GOT3 (cell line): ENCODE measurements around the gene COL27A1.
A peak's percentile ranks its signal among the peaks of the same experiment; 100 is the strongest.

Experiments used
- DNase-seq: peaks from one replicate; lab custom pipeline; 2025; ENCODE audit warnings: mixed read lengths; lab: John Stamatoyannopoulos, UW

Gene COL27A1

DNA sequence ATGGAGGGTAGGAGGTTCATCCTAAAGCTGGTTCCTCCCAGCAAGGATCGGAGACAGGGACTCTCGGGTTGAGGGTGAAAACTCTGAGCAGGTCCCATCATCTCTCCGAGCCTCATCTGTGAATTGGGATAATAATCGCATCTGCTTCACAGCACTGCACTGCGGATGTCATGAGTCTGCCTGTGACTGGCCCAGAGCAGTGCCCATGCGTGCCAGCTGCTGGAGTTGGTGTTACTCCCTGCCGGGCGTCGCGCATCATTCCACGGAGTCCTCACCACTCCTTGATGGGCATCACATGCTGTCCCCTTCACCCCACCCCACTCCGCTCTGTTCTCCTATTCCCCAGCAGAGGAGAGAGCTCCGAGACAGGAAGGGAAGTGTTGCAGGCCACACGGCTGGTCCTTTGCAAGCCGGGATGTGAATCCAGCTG, 132.4 kb downstream of the COL27A1 start:
- DNase-seq = no peak

DNA sequence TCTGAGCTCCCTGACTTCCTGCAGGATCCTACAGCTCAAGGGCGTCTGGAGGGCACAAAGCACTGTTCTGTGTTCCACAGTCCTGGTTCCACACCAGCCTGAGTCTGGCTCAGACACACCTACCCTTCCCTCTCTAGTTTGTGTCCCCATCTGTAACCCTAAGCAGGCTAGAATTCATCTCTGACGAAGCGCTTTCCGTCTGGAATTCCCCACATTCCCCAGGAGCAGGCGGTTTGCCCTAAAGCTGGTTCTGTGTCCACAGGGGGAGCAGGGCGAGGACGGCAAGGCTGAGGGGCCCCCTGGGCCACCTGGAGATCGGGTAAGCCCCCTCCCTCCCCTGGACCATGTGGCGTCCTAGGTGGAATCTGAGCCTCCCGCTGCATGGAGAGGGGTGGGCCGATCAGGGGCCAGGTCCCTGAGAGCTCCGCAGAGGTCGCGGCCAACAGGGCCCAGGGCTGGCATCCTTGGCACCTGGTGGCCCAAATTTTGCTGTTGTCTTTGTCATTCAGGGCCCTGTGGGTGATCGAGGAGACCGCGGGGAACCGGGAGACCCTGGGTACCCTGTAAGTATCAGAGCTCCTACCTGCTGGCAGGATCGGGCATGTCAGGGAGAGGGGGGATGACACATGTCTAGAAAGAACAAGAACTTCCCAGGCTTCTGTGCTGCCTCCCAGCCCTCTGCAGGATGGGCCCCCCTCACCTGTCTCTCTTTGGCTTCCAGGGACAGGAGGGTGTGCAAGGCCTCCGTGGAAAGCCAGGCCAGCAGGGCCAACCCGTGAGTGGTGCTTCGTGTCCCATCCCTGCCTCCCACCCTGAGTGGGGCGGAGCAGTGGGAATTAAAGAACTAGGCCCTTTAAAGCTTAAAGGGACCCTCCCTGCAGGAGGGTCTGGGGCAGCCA, 133.1 kb downstream of the COL27A1 start:
- no peak for DNase-seq

DNA sequence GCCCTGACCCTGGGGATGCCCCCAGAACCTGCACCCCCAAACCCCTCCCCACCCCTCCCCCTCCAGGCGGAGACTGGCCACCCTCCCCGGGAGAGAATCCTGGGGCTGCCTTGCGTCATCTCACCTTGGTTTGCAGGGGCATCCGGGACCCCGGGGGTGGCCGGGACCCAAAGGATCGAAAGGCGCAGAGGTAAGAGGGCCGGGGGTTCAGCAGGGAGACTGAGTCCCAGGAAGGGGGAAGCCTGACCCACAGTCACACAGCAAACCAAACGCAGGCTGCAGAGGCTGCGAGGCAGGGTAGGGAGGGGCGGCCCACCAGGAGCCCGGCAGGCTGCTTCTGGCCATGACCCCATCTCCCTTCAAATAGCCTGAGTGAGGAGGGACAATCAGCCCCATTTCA, 133.8 kb downstream of the COL27A1 start:
- no peak for DNase-seq

DNA sequence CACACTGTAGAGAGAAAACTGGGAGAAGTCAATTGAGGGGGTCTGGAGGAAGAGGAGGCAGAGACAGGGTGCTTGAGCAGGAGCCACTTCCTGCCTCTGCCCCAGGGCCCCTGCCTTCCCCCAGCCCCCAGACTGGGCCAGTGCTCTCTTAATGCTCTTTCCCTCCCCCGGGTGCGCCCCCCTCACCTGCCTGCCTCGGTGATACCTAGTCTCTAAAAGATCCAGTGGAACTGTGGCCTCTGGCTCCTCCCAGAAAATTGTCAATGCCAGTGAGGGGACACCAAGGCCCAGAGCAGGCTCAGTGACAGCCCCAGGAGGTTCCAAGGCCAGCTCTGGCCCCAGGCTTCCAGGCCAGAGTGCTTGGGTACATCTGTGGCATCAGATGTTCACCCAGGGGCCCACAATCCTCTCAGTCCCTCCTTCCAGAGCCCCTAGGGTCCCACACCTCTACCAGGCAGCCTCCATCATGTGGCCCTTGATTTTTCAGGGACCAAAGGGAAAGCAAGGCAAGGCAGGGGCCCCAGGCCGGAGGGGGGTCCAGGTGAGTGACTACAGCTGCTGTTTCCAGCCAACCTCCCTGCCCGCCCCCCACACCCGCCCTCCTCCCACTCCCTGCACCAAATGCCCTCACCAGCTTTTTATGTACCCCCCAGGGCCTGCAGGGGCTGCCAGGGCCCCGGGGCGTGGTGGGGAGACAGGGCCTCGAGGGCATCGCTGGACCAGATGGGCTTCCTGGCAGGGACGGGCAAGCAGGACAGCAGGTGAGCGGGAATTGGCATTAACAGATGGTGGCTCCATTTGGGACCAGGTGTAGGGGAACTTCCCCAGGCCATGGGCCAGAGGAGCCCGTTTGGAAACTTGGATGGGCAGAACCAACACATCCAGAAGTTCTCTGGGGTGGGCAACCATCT, 134.5 kb downstream of the COL27A1 start:
- no peak for DNase-seq

DNA sequence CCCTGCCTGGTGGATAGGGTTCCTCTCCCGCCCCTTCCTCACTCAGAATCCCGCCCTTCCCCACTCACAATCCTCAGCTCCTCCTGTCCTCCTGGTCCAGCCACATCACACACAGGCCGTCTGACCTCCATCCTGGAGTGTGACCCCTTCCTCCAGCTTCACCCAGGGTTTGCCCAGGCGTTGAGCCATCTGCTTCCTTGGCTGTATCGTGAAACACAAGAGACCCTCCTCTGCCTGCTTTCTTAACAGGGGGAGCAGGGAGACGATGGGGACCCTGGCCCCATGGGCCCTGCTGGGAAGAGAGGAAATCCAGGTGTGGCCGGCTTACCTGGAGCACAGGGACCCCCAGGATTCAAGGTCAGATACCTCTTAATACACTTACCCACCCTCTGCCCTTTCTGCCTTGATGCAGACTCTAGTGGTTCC, 135.2 kb downstream of the COL27A1 start:
- DNase-seq = no peak

DNA sequence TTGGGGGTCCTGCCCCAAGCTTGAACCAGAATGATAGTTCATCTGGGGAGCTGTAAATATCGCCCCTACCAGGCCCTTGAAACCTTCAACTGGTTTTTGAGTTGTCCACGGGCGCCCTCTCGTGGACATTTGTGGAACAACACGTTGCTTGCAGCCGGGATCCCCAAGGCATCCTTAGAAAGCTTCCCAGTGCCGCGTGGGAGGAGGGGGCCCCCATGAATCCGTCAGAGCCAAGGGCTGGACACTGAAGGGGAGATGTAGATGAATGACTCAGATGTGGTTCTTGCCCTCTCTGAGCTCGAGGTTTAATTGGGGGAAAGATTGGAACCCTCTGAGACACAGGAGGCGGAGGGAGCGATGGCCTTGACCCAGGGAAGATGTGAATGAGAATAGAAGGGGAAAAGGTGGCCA, 135.7 kb downstream of the COL27A1 start:
- DNase-seq = peak; percentile 2

DNA sequence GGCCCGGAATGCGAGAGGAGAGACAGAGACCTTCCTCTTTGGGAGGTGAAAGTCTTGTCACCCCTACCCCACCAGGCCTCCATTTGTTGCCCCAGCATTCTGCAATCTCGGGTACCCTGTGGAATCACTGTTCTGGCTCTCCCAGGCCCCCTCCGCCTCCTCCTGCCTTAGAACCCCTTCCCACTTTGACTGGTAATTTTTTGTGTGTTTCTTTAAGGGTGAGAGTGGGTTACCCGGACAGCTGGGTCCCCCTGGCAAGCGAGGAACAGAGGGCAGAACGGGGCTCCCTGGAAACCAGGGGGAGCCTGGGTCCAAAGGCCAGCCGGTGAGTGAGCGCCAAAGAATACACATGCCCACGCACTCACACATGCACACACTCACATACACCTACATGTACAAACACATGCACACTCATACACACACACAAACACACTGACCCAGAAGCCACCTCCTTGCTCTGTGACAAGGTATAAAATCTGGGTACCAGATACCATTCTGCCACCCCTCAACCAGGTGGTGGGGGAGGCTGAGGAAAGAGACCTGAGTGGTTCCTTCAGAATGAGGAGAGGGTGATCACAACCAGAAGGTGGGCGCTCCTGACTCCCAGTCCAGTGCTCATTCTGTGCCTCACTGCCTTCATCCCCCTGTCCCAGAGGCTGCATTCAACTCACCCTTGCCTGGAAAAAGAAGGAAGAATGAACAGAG, 136.7 kb downstream of the COL27A1 start:
- no peak for DNase-seq

DNA sequence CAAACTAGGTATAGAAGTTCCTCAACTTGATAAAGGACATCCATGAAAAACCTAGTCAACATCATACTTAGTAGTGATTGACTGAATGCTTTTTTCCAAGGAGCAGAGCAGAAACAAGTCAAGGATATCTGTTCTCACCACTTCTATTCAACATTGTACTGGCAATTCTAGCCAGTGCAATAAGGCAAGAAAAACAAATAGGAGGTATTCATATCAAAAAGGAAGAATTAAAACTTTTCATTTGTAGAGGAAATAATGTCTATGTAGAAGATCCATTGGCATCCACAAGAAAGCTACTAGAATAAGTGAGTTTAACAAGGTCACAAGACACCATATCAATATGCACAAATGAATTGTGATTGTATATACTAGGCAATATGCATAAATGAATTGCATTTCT, 139.3 kb downstream of the COL27A1 start:
- DNase-seq = no peak

DNA sequence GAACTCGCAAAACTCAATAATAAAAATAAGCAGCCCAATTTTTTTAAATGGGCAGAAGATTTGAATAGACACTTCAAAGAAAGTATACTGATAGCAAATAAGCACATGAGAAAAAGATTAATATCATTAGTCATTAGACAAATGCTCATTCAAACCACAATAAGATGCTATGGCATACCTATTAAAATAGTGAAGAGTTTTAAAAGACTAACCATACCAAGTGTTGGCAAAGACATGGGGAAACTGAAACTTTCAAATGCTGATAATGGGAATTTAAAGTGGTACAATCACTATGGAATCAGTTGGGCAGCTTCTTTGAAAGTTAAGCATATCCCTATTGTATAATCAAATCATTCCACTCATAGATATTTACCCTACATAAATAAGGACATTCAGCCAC, 141.0 kb downstream of the COL27A1 start:
- DNase-seq = no peak

DNA sequence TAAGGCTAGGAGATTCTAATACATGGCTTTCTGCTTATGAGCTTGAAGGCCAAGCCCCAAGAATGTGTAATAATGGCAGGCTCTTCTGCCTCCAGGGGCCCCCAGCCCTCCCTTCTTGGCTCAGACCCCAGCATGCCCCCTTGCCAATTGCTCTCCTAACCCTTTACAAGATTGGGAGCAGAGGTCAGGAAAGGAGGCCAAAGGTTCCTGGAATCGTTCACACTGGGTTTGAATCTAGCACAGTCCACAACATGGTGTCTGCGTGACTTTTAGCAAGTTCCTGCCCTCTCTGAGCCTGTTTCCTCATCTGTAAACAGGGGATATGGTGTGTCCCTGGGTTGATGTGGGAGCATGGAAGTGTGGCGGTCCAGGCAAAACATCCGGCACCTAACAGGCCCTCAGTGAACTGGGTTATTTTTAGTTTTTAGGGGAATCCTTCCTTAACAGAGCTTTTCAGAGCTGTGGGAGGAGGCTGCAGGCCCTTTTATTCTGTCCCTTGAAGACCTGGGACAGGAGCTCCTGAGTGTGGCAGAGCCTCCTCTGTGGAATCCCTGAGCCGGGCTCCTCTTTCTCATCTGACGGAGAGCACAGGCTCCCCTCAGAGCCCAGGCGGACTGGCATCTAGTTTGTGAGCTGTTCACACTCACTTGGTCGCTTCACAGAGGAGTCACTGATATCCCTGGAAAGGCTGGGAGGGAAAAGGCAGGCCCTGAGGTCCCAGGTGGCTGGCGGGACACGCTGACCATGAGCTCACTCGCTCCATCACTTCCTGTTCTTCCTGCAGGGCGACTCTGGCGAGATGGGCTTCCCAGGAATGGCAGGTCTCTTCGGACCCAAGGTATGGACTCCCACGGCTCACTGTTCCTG, 144.2 kb downstream of the COL27A1 start:
- no peak for DNase-seq

DNA sequence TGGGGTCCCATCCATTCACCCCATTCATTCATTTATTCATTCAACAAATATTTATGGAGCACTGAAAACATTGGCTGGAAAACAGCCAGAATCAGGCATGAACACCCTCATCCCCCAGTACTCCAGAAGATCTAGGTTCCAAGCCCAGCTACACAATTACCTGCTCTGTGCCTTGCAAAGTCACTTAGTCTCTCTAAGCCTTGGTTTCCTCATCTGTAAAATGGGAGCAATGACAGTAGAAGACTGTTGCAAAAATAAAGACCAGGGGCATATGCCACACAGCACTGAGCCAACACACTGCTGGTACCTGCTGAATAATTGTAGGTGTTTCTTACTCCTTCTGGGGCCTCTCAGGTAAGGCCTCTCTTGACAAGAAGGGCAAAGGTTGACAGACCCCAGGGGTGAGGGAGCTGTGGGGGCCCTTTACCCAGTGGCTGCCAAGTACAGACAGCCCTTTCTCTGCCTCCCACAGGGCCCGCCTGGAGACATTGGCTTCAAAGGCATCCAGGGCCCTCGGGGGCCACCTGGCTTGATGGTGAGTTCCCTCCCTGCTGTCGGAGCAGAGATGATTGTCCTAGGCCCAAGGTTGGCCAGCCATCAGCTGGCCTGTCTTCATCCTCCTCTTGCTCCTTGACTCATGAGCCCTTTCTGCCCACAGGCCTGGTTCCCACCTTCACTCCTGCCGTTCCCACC, 145.0 kb downstream of the COL27A1 start:
- no peak for DNase-seq

DNA sequence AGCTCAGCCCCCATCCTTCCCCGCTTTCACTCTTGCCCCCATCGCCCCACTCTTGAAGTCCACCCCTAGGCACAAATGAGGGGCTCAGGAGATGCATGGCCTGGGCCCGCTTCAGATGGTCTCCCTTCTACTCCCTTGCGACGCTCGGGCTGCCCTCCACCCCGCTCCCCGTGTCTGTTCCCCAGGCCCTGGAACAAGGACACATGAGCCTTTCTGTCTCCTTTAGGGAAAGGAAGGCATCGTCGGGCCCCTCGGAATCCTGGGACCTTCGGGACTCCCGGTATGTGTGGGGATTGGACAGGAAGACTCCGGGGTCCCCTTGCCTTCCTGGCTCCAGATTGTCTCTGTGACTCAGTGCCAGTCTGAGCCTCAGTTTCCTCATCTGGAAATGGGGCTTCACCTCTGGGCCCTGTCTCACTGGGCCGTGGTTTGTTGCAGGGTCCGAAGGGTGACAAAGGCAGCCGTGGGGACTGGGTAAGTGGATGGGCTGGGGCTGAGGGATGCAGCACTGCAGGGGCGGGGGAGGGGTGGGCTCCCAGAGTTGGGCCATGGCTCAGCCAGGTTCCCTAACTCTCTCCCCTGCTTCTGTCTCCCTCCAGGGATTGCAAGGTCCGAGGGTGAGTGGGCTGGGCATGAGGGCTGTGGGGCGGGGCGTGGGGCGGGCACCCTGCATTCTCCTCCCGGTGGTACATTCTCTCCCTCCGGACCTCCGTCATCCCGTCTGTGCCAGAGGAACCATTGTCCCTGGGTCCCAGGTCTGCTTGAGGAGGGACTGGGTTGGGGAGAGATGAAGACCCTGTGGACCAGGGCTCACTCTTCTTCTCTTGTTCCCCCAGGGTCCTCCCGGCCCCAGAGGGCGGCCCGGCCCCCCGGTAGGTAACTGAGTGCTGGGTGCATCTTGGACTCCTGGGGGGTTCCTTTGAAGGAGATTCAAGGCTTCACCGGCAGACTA, 145.8 kb downstream of the COL27A1 start:
- no peak for DNase-seq

DNA sequence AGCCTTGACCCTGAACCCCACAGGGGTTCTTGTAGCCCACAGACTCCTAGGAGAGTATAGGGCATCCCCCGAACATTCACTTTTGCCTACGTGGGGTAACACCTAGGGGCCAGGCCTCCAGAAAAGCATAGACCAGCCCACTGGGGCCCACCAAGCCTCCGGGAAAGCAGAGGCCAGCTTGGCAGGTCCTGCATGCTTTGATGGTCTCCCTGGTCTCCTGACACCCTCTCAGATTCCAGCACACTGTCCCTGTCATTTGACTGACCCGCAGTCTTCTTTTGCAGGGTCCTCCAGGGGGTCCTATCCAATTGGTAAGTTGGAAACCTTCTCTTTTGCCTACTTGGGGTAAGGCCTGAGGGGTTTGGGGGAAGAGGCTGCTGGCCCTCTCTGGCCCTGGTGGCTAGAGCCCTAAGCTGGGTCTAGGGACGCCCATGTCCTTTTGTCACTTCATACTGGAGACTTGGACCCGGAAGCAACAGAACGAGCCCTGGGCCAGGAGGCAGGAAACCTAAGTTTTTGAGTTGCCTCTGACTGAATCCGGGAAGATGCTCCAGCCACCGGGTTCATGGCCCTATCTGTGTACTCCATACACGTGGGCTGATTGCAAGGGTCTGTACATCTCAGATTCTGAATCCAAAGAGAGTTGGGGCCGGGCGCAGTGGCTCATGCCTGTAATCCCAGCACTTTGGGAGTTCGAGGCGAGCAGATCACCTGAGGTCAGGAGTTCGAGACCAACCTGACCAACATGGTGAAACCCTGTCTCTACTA, 146.6 kb downstream of the COL27A1 start:
- no peak for DNase-seq

DNA sequence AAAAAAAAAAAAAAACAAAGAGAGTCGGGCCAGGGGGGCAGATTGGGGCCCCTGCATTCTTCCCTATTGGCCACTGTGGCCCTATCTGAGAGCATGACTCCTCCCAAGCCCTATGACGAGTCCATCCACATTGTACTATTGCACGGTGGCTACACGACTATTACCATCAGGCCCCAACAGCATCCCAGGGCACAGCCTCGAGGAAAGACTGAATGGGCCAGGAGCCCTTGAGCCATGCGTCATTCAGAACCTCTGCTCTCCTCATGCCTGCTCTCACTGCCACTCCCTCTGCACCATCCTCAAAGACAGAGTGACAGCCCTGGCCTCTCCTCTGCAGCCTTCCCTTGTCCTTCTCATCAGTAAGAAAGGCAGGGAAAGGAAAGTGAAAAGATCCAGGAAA, 147.4 kb downstream of the COL27A1 start:
- DNase-seq = no peak

DNA sequence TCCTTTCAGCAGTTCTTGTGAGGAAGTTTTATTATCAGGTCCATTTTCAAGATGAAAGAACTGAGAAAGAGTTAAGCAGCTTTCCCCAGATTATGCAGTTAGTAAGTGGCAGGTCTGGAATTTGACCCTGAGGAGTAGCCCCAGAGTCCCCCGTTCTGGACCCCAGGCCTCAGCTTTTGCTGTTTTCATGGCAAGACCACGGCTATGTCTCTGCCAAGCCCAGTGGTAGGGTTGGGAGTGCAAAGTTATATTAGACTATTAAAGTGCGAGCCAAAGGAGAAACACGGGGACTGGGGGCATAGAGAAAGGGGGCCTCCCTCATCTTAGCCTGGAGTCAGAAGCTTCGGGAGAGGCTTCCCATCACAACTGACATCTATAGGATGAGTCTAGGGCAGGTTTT, 148.2 kb downstream of the COL27A1 start:
- DNase-seq = no peak

DNA sequence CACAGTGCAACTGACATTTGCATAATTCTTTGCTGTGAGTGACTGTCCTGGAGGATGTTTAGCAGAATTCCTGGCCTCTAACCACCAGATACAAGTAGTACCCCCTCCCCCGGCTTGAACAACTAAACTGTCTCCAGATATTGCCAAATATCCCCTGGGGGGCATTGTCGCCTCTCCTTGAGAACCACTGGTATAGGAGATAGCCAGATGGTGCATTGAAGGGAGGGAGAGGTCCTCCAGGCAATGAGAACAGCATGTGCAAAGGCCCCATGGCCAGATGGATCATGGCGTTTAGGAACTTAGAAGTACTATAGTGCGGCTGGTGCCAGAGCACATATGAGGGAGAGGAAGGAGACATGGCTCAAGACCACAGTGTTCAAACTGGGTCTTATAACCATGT, 148.6 kb downstream of the COL27A1 start:
- no peak for DNase-seq

DNA sequence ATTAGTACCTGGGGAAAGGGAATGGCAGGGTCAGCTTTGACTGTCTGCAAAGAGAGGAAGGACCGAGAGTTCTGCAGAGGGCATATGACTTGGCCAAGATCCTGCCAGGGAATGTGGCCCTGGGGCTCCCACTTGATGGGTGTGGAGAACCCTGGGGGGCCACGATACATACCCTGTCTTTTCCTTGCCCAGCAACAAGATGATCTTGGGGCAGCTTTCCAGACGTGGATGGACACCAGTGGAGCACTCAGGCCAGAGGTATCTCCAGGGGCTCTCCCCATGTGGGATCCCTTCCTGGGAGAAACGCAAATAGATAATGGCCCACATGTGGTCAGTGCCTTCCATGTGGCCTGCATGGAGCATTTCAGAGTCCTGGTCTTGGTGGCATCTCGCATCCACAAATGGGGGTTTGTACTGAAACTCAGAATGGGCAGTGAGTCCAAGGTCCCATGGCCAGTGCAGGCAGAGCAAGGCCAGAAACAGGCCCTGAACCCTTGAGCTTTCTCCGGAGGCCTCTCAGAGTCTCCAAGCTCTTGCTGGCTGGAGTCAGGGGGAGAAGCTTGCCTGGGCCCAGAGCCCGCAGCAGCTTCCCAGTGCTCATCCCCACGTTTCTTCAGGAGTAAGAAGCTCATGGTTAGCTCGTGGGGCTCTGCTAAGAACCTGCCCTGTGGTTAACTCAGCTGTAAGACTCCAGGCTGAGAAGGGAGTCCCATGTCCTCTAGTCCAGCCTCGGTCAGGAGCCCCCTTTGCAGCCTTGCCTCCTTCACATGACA, 149.3 kb downstream of the COL27A1 start:
- no peak for DNase-seq

DNA sequence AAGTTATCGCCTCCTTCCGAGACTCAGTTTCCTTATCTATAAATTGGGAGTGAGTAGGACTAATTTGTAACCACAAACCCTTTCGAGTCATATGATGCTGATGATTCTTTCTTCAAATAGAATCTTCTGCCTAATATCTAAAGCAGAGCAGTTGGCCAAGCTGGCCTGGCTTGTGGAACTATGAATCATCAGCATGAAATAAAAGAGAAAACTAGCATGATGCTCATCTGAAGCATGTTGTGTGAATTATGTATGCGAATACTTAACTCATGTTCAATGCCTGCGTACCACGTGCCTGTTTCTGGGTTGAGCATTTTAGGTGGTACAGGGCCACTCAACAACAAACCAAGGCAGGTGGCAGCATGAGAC, 152.5 kb downstream of the COL27A1 start:
- DNase-seq = no peak
